GM12878 (cell line): ENCODE measurements around the gene OPCML. TPM values are rescaled to one million over a fixed set of nuclear protein-coding genes. Genes with fewer than 3 reads are reported as not detected.

Source experiments
- ATAC-seq: fragments of 200-7000 bp; cut with Tn5 transposase; 3 replicates; pipeline ENCODE4 v1.9.1; 2020; ENCODE audit warnings: mild to moderate bottlenecking, moderate library complexity
- BruUV-seq: library from RNA; stranded (reverse); fragments of 400-500 nt; replicated peaks from 2 replicates; lab custom pipeline; 2021; lab: Mats Ljungman, UMichigan
- CTCF ChIA-PET: fragments of 300-600 bp; sonication (Branson Sonifier 250); formaldehyde crosslinking; extraction: SDS; loops from one replicate; lab custom pipeline; 2021; ENCODE audit warnings: inconsistent platforms; lab: Yijun Ruan, JAX
- POLR2A ChIA-PET: fragments of 350-600 bp; formaldehyde crosslinking; extraction: SDS; loops from one replicate; lab custom pipeline; 2021; ENCODE audit warnings: inconsistent platforms; lab: Charles Lee
- RAD21 ChIA-PET: fragments of 300-600 bp; sonication (Branson Sonifier 250); formaldehyde crosslinking; loops from one replicate; lab custom pipeline; 2023; ENCODE audit warnings: antibody characterized with exemption; ENCODE audit not compliant: unreplicated experiment; lab: Charles Lee
- SMC1A ChIA-PET: fragments of 300-600 bp; sonication (Branson Sonifier 250); formaldehyde crosslinking; loops from one replicate; lab custom pipeline; 2023; ENCODE audit not compliant: unreplicated experiment, uncharacterized antibody; lab: Charles Lee
- DNase-seq: peaks from one replicate; pipeline ENCODE4 v3.0.0-alpha.2; 2011; ENCODE audit warnings: low read depth, low spot score
- FAIRE-seq: peaks from 3 replicates; lab custom pipeline; 2011; peaks lifted over from hg19 to GRCh38; lab: Jason Lieb, UNC
- H2AFZ ChIP-seq: 2 replicates; pipeline ENCODE4 v1.6.0; 2011; ENCODE audit warnings: low read depth, low read length, control low read depth; ENCODE audit not compliant: control insufficient read depth
- H3K27ac ChIP-seq: 2 replicates; pipeline ENCODE4 v1.5.1; 2011; ENCODE audit warnings: control low read depth; ENCODE audit not compliant: control insufficient read depth, insufficient read depth
- H3K27me3 ChIP-seq, 2 experiments: replicated peaks in 1 of 2; 2 replicates each; pipeline versions ENCODE4 v1.6.0 to v1.6.1; 2011; ENCODE audit warnings: low read length in 1 of 2; ENCODE audit not compliant: control insufficient read depth in 2 of 2, insufficient read depth in 2 of 2
- H3K36me3 ChIP-seq, 2 experiments: 2 replicates each; pipeline ENCODE4 v1.5.1; 2011; ENCODE audit warnings: low read length in 1 of 2; ENCODE audit not compliant: control insufficient read depth in 2 of 2, insufficient read depth in 2 of 2
- H3K4me1 ChIP-seq: 2 replicates; pipeline ENCODE4 v1.6.1; 2011; ENCODE audit warnings: mild to moderate bottlenecking, low read length, moderate library complexity, mixed read lengths; ENCODE audit not compliant: control insufficient read depth, insufficient read depth
- H3K4me2 ChIP-seq: 2 replicates; pipeline ENCODE4 v1.6.0; 2011; ENCODE audit warnings: control low read depth; ENCODE audit not compliant: control insufficient read depth, insufficient read depth
- H3K4me3 ChIP-seq: fragments of 200-600 bp; sonication (generic); 2 replicates; pipeline ENCODE4 v1.5.1; 2016
- H3K79me2 ChIP-seq: 2 replicates; pipeline ENCODE4 v1.6.0; 2011; ENCODE audit warnings: low read length; ENCODE audit not compliant: control insufficient read depth, insufficient read depth
- H3K9ac ChIP-seq: 2 replicates; pipeline ENCODE4 v1.8.0; 2011; ENCODE audit warnings: low read length, control low read depth, mixed read lengths; ENCODE audit not compliant: control insufficient read depth, insufficient read depth
- H3K9me3 ChIP-seq: replicated peaks from 3 replicates; pipeline ENCODE4 v1.5.1; 2011; ENCODE audit warnings: mild to moderate bottlenecking, low read length; ENCODE audit not compliant: control insufficient read depth, insufficient read depth
- H4K20me1 ChIP-seq: 2 replicates; pipeline ENCODE4 v1.6.0; 2011; ENCODE audit not compliant: control insufficient read depth, insufficient read depth
- CHD2 ChIP-seq: IDR thresholded peaks from 2 replicates; pipeline ENCODE4 v1.6.1; 2011; ENCODE audit warnings: low read depth, low read length, improper control_type of control experiment, borderline replicate concordance
- CHD4 ChIP-seq: fragments of 200-600 bp; sonication (generic); IDR thresholded peaks from 2 replicates; pipeline ENCODE4 v1.6.1; 2016; ENCODE audit warnings: mild to moderate bottlenecking
- DPF2 ChIP-seq: fragments of 450-650 bp; IDR thresholded peaks from 2 replicates; pipeline ENCODE4 v1.6.1; 2017; ENCODE audit warnings: mild to moderate bottlenecking
- EGR1 ChIP-seq, 2 experiments: IDR thresholded peaks; 1 replicate in 1 of 2; 2 replicates in 1 of 2; pipeline ENCODE4 v1.6.1; 2011 to 2012; ENCODE audit warnings: low read depth in 2 of 2, low read length in 2 of 2, borderline replicate concordance in 1 of 2, mild to moderate bottlenecking in 1 of 2, moderate library complexity in 1 of 2
- NFXL1 ChIP-seq: fragments of 450-650 bp; IDR thresholded peaks from 2 replicates; pipeline ENCODE4 v1.6.1; 2017; ENCODE audit warnings: antibody characterized with exemption, mild to moderate bottlenecking, borderline replicate concordance
- NFYB ChIP-seq: IDR thresholded peaks from 2 replicates; pipeline ENCODE4 v1.6.1; 2011; ENCODE audit warnings: low read depth, mild to moderate bottlenecking, low read length, improper control_type of control experiment, moderate library complexity; ENCODE audit not compliant: insufficient read depth
- PAX5 ChIP-seq: IDR thresholded peaks from 2 replicates; pipeline ENCODE4 v1.6.1; 2011; ENCODE audit warnings: low read depth, low read length, borderline replicate concordance
- RAD51 ChIP-seq: fragments of 450-650 bp; IDR thresholded peaks from 2 replicates; pipeline ENCODE4 v1.6.1; 2016; ENCODE audit warnings: moderate library complexity, mild to moderate bottlenecking, inconsistent platforms
- RB1 ChIP-seq: fragments of 450-650 bp; formaldehyde crosslinking; IDR thresholded peaks from 2 replicates; pipeline ENCODE4 v1.6.1; 2017; ENCODE audit warnings: mild to moderate bottlenecking, borderline replicate concordance
- RCOR1 ChIP-seq: conservative IDR thresholded peaks from 2 replicates; pipeline ENCODE4 v1.6.1; 2012; ENCODE audit warnings: low read depth, low read length, improper control_type of control experiment
- WGBS: methylation state at CpG from one replicate; pipeline ENCODE4 v1.1.6; 2016; ENCODE audit warnings: low lambda C conversion rate; ENCODE audit not compliant: insufficient replicate concordance, insufficient coverage; ENCODE audit errors: missing lambda C conversion rate; 5-methylcytosine and 5-hydroxymethylcytosine counted together
- in situ Hi-C: fragments of 300-500 bp; cut with MboI; formaldehyde crosslinking; loops from 9 replicates; pipeline ENCODE4 v1.14.3; 2018; ENCODE audit warnings: mixed read lengths
- intact Hi-C: fragments of 100-400 bp; cut with micrococcal nuclease; formaldehyde crosslinking; loops from one replicate; pipeline ENCODE4 v1.14.2; 2022; ENCODE audit not compliant: unreplicated experiment
- polyA plus RNA-seq, 11 experiments: library from polyadenylated mRNA; depleted of rRNA in 4 of 11; unstranded in 6 of 11; stranded (reverse) in 5 of 11; fragments of >200 nt; fragmentation: Nextera tagmentation in 4 of 11; fragmentation: Illumina TruSeq in 1 of 11; extraction: Ambion mirVana in 4 of 11; extraction: Trizol in 1 of 11; gene quantifications; 1 replicate in 1 of 11; 2 replicates in 10 of 11; pipeline versions ENCODE4 v1.2.1 to v1.2.3, GENCODE V29; 2011 to 2016; ENCODE audit warnings: inconsistent platforms in 2 of 11, missing spikeins in 2 of 11, low read depth in 1 of 11
- total RNA-seq, 4 experiments: library from RNA; depleted of rRNA in 3 of 4; stranded (reverse); fragments of >200 nt in 3 of 4; fragmentation: Illumina TruSeq in 1 of 4; extraction: Trizol in 1 of 4; gene quantifications; 2 replicates each; pipeline versions ENCODE4 v1.2.1 to v1.2.3, GENCODE V29; 2013 to 2021
- TF ChIP-seq, protein P1 (sequence below): fragments of 450-650 bp; IDR thresholded peaks from 2 replicates; pipeline ENCODE4 v1.6.1; 2016; ENCODE audit warnings: mild to moderate bottlenecking
- TF ChIP-seq, protein P2 (sequence below): fragments of 450-650 bp; conservative IDR thresholded peaks from 2 replicates; pipeline ENCODE4 v1.6.1; 2017; ENCODE audit warnings: mild to moderate bottlenecking, moderate library complexity
- TF ChIP-seq, protein P3 (sequence below): fragments of 450-650 bp; IDR thresholded peaks from 2 replicates; pipeline ENCODE4 v1.6.1; 2017; ENCODE audit warnings: low read depth, mild to moderate bottlenecking, moderate library complexity
- TF ChIP-seq, protein P4 (sequence below): IDR thresholded peaks from 2 replicates; pipeline ENCODE4 v1.6.1; 2012; ENCODE audit warnings: low read length, inconsistent platforms
- TF ChIP-seq, protein P5 (sequence below): fragments of 450-650 bp; IDR thresholded peaks from 2 replicates; pipeline ENCODE4 v1.6.1; 2017; ENCODE audit warnings: mild to moderate bottlenecking, moderate library complexity

OPCML gene
- total and polyA plus RNA-seq, 10 of the 15 experiments (the other 5 are each of a cell fraction or from before 2014, with no cell fraction given): 0.84 TPM; not detected in 9

DNA sequence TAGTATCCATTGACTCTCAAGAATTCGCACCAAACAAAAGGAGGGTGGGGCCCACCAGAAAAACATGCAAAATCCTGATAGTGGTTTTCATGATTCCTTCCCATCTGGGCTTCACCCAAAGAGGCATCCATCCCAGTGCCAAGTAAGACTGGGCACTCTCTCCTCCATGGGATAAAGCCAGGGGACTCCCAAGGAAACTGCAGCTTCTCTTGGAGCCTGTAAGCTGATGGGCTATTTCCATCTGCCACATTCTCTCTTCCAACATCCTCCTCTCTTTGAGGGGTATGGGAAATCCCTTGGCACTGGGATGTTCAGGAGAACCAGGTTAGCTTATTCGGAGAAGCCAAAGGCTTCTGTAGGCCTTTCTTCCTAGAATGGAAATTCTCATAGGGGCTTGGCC is 10.8 kb downstream of the OPCML start:
- WGBS: 40% methylated on average over 2 of the region's 2 CpGs
- Histone ChIP-seq H3K36me3 (no peaks in the 10 kb centered on the region), H4K20me1 (no peaks in the 10 kb centered on the region), H3K4me3 (no peak overlapping the region), H3K4me1 (no peaks in the 10 kb centered on the region), H3K79me2 (no peaks in the 10 kb centered on the region), H2AFZ (no peak overlapping the region), H3K27me3 (no peaks in the 10 kb centered on the region), H3K9me3 (no peaks in the 10 kb centered on the region), H3K9ac (no peak overlapping the region), H3K4me2 (no peak overlapping the region), H3K27ac (no peak overlapping the region)
- RAD21 ChIA-PET: no interaction called here
- FAIRE-seq (no peak), DNase-seq (no peak), ATAC-seq (no peak)
- in situ Hi-C loops (no loop called here), intact Hi-C loops (no loop called here)
- POLR2A ChIA-PET: no interaction called here
- CTCF ChIA-PET: no interaction called here
- SMC1A ChIA-PET: no interaction called here
- BruUV-seq: no TSS peak
- no peak for TF ChIP-seq CHD4
- TF ChIP-seq NFXL1: no peak
- TF ChIP-seq, protein P1, sequence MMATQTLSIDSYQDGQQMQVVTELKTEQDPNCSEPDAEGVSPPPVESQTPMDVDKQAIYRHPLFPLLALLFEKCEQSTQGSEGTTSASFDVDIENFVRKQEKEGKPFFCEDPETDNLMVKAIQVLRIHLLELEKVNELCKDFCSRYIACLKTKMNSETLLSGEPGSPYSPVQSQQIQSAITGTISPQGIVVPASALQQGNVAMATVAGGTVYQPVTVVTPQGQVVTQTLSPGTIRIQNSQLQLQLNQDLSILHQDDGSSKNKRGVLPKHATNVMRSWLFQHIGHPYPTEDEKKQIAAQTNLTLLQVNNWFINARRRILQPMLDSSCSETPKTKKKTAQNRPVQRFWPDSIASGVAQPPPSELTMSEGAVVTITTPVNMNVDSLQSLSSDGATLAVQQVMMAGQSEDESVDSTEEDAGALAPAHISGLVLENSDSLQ: no peak
- no peak for TF ChIP-seq DPF2
- TF ChIP-seq, protein P2, sequence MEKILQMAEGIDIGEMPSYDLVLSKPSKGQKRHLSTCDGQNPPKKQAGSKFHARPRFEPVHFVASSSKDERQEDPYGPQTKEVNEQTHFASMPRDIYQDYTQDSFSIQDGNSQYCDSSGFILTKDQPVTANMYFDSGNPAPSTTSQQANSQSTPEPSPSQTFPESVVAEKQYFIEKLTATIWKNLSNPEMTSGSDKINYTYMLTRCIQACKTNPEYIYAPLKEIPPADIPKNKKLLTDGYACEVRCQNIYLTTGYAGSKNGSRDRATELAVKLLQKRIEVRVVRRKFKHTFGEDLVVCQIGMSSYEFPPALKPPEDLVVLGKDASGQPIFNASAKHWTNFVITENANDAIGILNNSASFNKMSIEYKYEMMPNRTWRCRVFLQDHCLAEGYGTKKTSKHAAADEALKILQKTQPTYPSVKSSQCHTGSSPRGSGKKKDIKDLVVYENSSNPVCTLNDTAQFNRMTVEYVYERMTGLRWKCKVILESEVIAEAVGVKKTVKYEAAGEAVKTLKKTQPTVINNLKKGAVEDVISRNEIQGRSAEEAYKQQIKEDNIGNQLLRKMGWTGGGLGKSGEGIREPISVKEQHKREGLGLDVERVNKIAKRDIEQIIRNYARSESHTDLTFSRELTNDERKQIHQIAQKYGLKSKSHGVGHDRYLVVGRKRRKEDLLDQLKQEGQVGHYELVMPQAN: no peak
- no peak for TF ChIP-seq CHD2
- no peak for TF ChIP-seq RCOR1
- TF ChIP-seq RB1: no peak
- TF ChIP-seq, protein P3, sequence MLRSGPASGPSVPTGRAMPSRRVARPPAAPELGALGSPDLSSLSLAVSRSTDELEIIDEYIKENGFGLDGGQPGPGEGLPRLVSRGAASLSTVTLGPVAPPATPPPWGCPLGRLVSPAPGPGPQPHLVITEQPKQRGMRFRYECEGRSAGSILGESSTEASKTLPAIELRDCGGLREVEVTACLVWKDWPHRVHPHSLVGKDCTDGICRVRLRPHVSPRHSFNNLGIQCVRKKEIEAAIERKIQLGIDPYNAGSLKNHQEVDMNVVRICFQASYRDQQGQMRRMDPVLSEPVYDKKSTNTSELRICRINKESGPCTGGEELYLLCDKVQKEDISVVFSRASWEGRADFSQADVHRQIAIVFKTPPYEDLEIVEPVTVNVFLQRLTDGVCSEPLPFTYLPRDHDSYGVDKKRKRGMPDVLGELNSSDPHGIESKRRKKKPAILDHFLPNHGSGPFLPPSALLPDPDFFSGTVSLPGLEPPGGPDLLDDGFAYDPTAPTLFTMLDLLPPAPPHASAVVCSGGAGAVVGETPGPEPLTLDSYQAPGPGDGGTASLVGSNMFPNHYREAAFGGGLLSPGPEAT: no peak
- TF ChIP-seq RAD51: no peak
- no peak for TF ChIP-seq EGR1 (IDR thresholded peaks at IDR 0.05; ENCODE audit: borderline replicate concordance in 1 of 2, low read depth in 2 of 2, low read length in 2 of 2)
- TF ChIP-seq NFYB: no peak
- TF ChIP-seq, protein P4, sequence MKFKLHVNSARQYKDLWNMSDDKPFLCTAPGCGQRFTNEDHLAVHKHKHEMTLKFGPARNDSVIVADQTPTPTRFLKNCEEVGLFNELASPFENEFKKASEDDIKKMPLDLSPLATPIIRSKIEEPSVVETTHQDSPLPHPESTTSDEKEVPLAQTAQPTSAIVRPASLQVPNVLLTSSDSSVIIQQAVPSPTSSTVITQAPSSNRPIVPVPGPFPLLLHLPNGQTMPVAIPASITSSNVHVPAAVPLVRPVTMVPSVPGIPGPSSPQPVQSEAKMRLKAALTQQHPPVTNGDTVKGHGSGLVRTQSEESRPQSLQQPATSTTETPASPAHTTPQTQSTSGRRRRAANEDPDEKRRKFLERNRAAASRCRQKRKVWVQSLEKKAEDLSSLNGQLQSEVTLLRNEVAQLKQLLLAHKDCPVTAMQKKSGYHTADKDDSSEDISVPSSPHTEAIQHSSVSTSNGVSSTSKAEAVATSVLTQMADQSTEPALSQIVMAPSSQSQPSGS: no peak
- TF ChIP-seq, protein P5, sequence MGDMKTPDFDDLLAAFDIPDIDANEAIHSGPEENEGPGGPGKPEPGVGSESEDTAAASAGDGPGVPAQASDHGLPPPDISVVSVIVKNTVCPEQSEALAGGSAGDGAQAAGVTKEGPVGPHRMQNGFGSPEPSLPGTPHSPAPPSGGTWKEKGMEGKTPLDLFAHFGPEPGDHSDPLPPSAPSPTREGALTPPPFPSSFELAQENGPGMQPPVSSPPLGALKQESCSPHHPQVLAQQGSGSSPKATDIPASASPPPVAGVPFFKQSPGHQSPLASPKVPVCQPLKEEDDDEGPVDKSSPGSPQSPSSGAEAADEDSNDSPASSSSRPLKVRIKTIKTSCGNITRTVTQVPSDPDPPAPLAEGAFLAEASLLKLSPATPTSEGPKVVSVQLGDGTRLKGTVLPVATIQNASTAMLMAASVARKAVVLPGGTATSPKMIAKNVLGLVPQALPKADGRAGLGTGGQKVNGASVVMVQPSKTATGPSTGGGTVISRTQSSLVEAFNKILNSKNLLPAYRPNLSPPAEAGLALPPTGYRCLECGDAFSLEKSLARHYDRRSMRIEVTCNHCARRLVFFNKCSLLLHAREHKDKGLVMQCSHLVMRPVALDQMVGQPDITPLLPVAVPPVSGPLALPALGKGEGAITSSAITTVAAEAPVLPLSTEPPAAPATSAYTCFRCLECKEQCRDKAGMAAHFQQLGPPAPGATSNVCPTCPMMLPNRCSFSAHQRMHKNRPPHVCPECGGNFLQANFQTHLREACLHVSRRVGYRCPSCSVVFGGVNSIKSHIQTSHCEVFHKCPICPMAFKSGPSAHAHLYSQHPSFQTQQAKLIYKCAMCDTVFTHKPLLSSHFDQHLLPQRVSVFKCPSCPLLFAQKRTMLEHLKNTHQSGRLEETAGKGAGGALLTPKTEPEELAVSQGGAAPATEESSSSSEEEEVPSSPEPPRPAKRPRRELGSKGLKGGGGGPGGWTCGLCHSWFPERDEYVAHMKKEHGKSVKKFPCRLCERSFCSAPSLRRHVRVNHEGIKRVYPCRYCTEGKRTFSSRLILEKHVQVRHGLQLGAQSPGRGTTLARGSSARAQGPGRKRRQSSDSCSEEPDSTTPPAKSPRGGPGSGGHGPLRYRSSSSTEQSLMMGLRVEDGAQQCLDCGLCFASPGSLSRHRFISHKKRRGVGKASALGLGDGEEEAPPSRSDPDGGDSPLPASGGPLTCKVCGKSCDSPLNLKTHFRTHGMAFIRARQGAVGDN: no peak
- no peak for TF ChIP-seq PAX5
